HG02840 (cell line): Measurements from ENCODE around the gene GALNT12.

Source experiments
- ATAC-seq: cut with Tn5 transposase; IDR thresholded peaks from one replicate; pipeline ENCODE4 v1.9.1; 2021; ENCODE audit warnings: mild to moderate bottlenecking, moderate library complexity, moderate number of reproducible peaks; ENCODE audit not compliant: unreplicated experiment, low FRiP score

The GALNT12 gene

DNA sequence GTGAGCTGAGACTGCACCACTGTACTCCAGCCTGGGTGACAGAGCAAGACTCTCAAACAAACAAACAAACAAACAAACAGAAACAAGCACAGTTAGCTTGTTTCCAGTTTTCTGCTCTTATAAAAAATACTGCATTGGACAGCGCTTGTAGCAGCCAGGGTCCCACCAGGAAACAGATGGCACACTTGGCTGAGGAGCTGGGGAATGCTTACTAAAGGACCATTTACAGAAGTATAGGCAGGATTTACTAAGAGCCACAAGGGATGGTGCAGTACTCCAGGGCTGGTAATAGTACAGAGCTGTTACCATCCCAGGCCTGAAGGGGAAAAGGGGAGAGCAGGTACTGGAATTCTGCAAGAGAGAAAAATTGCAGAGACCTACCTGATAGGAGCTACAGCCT is 5.9 kb upstream of the GALNT12 start:
- no peak for ATAC-seq

DNA sequence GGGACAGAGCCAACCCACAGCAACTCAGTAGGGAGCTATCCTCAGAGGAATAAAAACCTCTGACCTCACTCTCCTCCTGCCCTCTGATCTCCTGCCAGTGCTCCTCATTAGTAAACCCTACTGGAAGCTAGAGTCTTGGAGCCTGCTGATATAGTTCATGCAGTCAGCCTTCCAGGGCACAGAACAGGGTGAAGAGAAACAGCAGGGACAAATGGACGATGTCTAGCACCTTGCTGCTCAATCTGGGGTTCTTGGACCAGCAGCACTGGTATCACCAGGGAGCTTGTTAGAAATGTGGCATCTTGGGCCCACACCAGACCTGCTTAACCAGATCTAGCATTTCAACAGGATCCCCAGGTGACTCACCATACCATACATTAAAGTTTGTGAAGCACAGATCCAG is 5.5 kb upstream of the GALNT12 start:
- ATAC-seq, result no peak

DNA sequence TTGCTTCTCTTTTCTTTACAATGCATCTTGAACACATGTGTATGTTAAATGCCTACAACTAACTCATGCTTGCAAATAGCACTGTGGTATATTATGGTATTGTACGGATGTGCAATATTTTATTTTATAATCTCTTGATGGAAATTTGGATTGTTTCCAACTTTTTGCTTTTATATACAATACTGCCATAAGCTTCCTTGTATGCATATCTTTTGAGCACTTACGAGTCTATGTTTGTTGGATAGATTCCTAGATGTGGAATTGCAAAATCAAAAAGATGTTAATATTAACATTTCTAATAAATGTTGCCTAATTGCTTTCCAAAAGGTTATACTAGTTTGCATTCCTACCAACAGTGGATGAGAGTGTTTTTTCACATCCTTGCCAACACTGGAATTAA is 3.4 kb upstream of the GALNT12 start:
- no peak for ATAC-seq

DNA sequence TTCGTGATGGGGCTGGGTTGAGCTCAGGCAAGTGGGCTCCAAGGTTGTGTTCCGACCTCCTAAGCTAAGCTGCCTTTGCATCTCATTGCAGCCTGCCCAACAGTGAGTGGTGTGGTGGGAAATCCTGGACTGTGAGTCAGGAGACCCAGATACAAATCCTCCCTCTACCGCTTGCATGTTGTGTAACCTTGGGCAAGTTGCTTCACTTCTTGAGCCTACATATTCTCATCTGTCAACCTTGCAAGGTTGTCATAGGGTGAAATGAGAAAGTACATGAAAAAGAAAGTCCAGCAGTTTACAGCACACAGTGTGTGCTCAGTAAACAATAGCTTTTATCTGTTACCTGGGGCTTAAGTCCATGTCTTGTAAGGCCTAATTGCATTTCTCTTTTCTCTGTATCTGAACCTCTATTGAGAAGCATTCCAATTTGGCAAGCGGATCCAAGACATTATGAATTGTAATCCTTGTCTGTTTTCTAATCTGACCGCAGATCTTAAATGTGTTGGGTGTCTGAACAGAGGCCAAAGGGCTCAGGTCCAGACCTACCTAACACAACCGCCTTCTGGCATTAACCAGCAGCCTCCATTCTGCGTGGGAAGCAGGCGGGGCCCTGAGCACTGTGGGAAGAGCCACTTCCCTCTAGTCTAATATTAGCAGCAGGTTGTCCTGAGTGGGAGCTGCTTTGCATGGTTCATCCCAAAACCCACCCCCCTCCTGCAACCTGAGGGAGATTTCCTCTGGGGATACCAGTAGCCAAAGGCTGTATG is 1.8 kb upstream of the GALNT12 start:
- ATAC-seq, result no peak

DNA sequence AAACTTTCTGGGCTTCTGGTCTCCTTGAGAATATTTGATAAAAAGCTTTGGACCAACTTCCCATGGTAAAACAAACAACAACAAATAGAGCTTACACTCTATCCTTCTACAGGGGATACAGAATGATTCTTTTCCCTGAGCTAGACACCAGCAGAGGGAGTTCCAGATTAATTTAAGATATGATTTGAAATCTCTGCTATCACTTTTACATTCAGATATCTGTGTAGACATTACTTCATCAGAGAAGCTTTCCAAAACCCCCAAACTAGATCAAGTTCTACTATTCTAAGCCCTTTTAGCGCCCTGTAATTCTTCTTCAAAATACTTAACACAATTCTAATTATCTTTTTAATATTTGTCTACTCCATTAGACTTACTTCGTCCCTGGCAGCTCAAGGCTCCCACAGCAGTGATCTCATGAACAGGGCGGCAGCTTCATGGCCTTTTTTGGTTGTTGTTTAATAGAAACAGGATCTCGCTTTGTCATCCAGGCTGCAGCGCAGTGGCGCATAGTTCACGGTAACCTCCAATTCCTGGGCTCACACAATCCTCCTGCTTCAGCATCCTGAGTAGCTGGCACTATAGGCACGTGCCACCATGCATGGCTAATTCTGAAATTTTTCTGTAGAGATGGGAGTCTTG is 955 bp upstream of the GALNT12 start:
- no peak for ATAC-seq

DNA sequence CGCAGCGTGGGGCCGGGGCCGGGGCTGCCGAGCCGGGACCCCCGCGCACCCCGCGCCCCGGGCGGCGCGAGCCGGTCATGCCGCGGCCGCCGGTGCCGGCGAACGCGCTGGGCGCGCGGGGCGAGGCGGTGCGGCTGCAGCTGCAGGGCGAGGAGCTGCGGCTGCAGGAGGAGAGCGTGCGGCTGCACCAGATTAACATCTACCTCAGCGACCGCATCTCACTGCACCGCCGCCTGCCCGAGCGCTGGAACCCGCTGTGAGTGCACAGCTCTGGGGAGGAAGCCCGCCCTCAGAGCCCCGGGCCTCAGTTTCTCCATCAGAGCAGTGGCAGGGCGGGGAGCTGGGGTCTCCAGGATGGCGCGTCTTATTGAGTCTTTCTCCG is 335 bp downstream of the GALNT12 start:
- ATAC-seq, result no peak

DNA sequence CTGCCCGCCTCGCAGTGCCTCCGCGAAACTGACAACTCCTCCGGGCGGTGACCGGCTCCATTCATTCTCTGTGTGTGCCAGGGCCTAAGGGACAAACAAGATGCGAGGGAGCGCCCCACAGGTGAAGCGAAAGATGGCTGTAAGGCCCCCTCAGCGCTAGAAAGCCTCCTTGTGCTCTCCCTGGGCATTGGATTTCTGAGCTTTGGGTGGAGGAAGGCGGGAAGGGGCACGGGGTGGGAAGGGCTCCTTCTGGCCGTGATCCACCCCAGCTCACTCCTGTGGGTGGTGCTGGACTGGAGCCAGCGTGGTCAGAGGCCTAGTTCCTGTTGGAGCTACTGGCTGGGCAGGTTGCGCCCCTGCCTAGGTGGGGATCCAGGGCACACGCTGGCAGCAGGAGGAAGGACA is 943 bp downstream of the GALNT12 start:
- ATAC-seq, result no peak

DNA sequence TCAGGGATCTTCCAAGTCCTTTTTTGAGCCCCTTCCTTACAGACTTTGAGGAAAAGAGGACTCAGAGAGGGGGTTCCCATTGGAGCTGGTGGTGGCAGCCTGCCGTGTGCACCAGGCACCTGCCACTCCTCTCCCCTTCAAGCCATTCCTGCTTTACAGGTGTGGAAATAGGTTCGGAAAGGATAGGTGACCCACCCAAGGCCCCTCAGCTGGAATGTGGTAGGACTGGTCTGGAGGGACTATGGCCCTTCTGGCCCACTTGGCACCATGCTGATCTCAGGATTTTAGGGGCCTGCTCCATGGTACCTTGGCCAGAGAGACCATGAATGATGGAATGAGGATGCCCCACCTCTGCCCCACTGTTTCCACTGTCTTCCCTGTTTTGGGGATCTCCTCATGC is 1.4 kb downstream of the GALNT12 start:
- ATAC-seq, result no peak

DNA sequence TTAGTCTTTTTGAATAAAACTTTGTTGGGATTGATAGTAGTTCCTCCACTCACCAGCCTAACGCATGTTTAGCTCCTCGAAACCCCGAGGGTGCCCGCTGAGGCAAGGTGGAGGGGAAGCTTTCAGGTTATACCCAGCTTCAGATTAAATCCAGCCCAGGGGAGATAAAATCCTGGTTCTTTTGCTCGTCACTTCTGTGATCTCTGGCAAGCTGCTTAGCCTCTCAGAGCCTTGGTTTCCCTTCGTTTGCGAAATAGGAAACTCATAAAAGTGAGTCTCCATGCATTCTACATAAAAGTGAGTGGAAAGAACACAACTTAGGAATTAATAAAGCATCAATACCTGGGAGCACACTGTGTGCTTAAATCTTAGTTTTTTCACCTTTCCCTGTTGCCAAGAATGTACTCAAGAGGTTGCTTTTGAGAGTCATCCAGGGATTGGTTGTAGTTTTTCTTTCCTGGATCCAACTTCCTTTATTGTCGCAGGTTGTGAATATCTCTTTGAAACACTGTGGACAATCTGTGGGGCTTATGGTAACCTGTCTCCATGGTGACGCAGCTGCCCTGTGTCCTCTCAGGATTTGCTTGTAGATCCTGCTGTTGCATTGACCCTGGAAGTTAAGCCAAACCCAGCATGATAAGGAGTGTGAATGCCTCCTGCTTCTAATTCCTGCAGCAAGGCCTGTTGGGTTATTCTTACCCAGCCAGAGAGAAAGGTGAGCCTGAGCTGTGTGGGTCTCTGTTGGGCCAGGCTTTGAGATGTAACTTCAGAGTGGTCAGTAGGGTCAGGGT is 2.0 kb downstream of the GALNT12 start:
- no peak for ATAC-seq

DNA sequence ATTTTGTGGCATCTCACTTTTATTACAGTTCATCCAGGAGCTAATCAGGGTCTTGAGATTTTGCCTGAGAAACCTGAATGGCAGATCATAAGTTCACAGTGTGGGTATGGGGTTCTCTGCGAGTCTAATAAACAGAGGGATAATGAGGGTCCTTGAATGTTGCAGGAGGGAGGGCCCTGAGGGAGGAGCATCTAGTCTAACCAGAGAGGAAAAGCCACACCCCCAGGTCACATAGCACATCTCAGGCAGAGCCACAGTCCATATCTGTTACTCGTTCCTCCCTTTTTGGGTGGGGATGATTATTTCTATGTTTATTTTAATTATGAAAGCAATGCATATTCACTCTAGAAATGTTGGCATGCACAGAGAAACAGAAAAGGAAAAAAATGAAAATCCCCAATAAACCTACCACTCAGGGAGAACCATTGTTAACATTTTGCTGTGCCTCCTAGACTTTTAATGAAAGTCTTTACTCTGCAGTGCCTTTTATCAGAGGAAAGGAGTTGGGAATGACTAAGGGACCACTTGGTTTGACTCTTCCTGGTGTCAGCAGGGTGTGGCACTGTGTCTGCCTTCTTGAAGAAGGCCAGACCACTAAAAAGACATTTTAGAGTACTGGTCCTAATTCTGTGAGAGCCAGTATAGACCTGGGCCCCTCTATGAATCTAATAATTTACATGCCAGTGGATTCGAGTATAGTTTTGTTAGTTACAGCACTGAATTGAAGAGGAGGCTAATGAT is 2.8 kb downstream of the GALNT12 start:
- ATAC-seq, result no peak

DNA sequence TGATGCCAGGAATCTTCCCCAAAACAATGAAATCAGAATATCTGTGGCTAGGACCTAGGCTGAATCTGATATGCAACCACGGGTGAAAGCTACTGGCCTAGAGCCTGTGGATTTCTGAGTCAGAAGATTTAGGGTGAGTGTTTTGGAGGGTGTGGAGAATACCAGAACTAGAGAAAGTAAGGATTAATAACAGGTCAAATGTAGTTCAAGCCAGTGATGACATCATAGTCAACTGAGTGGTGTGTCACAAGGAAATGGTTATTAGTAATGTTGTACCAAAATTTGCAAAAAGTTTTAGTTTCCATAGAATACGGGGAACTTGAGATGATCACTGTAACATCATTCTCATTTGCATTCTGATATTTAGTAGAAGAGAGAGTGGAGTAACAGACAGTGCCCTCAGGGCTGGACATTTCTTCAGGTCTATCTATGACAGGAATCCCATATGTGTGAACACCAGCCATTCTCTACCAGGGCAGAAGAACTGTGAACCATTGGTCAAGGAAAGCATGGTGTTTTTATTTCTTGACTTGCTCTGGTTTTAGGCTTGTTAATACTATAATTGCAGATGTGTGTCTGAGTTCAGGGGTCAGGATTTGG is 3.7 kb downstream of the GALNT12 start:
- ATAC-seq, result no peak

DNA sequence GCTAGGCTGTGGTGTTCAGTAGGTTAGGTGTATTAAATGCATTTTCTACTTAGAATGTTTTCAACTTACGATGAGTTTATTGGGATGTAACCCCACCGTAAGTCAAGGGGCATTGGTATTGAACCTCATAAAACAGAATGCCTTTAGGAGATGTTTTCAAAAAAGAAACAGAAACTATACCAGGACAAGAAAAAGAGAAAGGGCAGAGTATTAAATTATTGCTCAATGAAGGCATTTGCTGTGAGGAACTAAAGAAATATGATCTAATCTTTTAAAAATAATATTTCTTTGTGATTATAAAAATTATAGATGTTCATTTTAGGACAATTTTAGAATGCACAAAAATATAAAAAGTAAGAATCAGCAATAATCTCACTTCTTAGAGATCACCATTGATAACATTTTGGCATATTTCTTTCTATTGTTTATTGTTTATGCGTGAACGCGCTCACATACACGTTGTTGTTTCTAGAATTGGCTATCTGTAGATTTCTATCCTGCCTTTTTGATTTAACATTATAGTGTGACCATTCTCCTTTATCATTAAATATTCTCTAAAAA is 8.0 kb downstream of the GALNT12 start:
- no peak for ATAC-seq

DNA sequence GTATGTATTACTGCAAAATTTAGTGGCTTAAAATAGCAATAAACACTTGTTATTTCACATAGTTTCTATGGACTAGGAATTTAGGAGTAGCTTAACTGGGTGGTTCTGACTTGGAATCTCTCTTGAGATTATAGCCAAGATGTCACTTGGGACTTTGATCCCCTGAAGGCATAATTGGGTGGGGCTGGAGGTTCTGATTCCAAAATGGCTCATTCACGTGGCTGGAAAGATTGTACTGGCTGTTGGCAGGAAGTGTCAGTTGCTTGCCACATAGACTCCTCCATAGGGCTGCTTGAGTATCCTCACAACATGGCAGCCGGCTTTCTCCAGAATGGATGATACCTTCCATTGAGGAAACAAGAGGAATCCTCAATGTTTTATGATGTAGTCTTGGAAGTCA is 11.3 kb downstream of the GALNT12 start:
- no peak for ATAC-seq

DNA sequence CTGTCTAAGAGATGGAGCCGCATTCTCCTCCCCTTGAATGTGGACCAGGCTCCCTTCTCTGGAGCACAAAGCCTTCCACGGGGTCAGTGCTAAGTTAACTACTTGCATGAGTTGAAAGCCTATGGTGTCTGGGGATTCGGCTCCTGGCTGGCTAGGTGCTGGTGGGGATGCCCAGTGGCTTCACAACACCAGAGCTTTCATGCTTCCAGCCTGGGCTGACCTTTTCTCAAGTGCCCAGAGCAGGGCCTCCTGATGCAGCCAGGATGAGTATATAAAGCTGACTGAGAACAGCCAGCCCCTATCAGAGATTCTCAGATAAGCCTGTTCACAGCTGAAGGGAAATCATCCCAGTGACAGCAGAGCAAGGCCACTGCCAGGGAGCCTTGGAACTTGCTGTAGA is 11.8 kb downstream of the GALNT12 start:
- ATAC-seq, result no peak

DNA sequence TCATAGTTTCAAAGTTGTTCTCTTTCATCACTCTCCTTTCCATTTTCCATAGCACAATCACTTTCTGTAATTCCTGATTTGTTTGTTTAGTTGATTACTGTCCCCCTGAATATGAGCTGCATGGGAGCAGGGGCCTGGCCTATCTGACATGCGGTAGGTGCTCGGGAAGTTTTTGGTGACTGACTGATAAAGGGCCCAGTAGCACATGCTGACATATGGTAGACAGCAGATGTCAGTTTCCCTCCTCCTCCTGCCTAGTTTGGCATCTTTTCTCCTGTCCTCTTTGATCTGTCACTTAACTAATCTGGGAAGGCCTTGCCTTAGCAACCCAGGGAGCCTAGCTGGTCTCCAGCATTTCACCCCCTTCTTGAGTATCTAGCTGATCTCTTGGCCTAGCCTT is 14.4 kb downstream of the GALNT12 start:
- no peak for ATAC-seq

DNA sequence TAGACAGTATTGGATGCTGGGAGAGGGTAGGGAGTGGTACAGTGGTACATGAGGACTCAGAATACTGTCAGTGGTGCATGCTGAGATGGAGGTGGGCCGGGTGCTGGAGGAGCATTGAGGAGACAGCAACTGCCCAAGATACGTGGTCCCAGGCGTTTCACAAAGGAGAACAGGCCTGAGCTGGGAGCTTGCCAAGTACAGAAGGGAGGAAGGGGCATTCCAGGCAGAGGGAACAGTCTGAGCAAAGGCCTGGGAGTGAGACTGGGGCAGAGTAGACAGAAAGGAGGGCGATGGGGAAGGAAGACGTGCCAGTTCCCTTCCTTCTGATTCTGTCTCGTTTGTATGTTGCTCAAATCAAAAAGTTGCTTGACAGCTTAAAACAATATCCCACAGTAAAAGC is 15.2 kb downstream of the GALNT12 start:
- ATAC-seq, result no peak

DNA sequence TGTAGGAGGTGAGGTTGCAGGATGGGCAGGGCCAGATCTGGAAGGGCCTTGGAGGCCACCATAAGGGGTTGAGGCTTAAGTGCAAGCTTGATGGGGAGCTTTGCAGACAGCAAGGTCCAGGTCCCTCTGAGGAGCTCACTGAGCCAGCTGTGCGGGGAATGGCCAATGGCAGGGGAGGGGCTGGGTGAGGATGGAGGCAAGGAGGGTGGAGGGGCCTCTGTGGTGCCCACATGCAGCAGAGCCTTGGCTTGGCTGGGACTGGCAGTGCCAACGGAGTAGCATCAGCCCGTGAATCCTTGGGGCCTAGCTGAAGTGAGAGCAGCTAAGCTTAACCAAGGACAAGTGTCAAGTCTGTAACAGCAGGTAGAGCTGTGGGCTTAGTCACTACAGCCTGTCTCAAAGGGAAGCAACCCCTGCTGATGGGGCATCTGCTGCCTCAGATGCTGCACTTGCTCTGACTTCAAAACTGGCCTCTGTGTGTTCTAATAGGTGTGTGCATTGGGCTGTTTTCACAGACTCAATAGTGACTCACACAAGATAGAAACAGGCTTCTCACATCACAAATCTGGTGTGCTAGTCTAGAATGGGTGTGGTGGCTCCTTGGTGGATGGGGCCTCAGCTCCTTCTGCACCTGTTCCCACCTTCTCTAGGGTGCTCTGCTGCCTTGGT is 16.3 kb downstream of the GALNT12 start:
- no peak for ATAC-seq

DNA sequence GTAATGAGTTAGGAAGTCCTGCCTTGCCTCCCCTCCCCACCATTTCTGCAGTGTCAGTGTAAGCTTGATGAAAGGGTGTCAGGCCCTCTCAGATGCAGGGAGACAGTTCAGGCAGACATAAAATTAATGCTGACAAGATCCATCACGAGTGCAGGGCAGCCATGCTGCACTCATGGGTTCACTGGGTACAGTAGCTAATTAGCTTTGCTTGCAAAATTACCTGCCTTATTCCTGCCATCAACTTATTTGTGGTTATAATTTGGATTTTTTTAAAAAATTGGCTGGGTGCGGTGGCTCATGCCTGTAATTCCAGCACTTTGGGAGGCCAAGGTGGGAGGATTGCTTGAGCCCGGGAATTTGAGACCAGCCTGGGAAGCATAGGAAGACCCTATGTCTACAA is 17.9 kb downstream of the GALNT12 start:
- no peak for ATAC-seq

DNA sequence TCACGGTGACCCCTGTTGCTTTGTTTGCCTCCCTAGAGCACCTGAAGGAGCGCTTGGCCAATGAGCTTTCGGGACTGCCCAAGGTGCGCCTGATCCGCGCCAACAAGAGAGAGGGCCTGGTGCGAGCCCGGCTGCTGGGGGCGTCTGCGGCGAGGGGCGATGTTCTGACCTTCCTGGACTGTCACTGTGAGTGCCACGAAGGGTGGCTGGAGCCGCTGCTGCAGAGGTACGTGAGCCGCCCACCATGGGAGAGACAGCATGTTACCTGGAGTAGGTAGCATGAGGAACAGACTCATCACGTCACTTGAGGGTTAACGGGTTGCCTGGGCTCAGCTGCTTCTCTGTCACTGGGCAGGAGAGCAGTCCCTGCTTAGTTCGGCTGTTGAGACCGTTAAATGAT is 19.2 kb downstream of the GALNT12 start:
- no peak for ATAC-seq

DNA sequence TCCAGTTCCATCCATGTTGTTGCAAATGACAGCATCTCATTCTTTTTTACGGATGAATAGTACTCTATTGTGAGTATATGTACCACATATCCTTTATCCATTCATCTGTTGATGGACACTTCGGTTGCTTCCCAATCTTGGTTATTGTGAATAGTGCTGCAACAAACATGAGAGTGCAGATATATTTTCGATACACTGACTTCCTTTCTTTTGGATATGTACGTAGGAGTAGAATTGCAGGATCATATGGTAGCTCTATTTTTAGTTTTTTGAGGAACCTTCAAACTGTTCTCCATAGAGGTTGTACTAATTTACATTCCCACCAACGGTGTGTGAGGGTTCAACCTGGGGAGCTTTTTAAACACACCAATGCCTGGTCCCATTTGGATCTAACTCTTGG is 22.3 kb downstream of the GALNT12 start:
- no peak for ATAC-seq
